ENCODE measurements around the gene RNASEH2A. TPM values are rescaled to one million over a fixed set of nuclear protein-coding genes. Genes with fewer than 3 reads are reported as not detected.
A peak's percentile ranks its signal among the peaks of the same experiment; 100 is the strongest.

Gene RNASEH2A
- total and polyA plus RNA-seq, 2 of the 13 experiments (the other 11 are each of a cell fraction or from before 2014, with no cell fraction given) = 25.1 to 35.8 TPM

DNA sequence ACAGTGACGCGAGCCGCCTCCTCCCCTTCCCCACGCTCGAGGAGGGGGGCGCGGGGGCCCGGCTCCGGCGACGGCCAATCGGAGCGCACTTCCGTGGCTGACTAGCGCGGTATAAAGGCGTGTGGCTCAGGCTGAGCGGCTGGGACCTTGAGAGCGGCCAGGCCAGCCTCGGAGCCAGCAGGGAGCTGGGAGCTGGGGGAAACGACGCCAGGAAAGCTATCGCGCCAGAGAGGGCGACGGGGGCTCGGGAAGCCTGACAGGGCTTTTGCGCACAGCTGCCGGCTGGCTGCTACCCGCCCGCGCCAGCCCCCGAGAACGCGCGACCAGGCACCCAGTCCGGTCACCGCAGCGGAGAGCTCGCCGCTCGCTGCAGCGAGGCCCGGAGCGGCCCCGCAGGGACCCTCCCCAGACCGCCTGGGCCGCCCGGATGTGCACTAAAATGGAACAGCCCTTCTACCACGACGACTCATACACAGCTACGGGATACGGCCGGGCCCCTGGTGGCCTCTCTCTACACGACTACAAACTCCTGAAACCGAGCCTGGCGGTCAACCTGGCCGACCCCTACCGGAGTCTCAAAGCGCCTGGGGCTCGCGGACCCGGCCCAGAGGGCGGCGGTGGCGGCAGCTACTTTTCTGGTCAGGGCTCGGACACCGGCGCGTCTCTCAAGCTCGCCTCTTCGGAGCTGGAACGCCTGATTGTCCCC lies 14.9 kb upstream of the RNASEH2A start, which contains the start of gene JUNB (continued):
- TF ChIP-seq NFATC3 (CRISPR knock-in tag; IDR thresholded peaks at IDR 0.05) (no peak), FLYWCH1 (CRISPR knock-in tag; IDR thresholded peaks at IDR 0.05) (no peak), HBP1 (CRISPR knock-in tag; IDR thresholded peaks at IDR 0.05; ENCODE audit: low read depth) (no peak), HIVEP1 (CRISPR knock-in tag; IDR thresholded peaks at IDR 0.05) (peak; percentile 98), SMC3 (IDR thresholded peaks at IDR 0.05; ENCODE audit: low read length) (no peak), ZNF577 (CRISPR knock-in tag; IDR thresholded peaks at IDR 0.05; ENCODE audit: borderline replicate concordance, low read depth) (no peak), ZNF367 (CRISPR knock-in tag; IDR thresholded peaks at IDR 0.05; ENCODE audit: borderline replicate concordance) (no peak), PAX8 (CRISPR knock-in tag; IDR thresholded peaks at IDR 0.05; ENCODE audit: borderline replicate concordance) (no peak), TBX2 (CRISPR knock-in tag; IDR thresholded peaks at IDR 0.05; ENCODE audit: borderline replicate concordance) (peak; percentile 94), ZNF207 (IDR thresholded peaks at IDR 0.05; ENCODE audit: borderline replicate concordance) (no peak), KLF11 (CRISPR knock-in tag; IDR thresholded peaks at IDR 0.05) (no peak), ZNF282 (IDR thresholded peaks at IDR 0.05; ENCODE audit: partially characterized antibody) (no peak), MXD3 (CRISPR knock-in tag; IDR thresholded peaks at IDR 0.05) (peak; percentile 93), SNAPC4 (CRISPR knock-in tag; IDR thresholded peaks at IDR 0.05) (0 out of 2 replicates have a peak, but pooled peaks have one; percentile 17)
